GM18867 (cell line): Measurements from ENCODE around the gene ZNF467.

Experiments used
- ATAC-seq: cut with Tn5 transposase; IDR thresholded peaks from one replicate; pipeline ENCODE4 v1.9.1; 2021; ENCODE audit warnings: mild to moderate bottlenecking, moderate library complexity; ENCODE audit not compliant: unreplicated experiment

ZNF467 gene

GRCh38 chr7:149751043-149751775, 22.2 kb downstream of the ZNF467 start:
- no peak for ATAC-seq

- ATAC-seq = no peak
Measured at GRCh38 chr7:149750122-149750845, 23.1 kb downstream of the ZNF467 start.

GRCh38 chr7:149748076-149748874, 25.1 kb downstream of the ZNF467 start:
- no peak for ATAC-seq

- ATAC-seq = no peak
Measured at GRCh38 chr7:149743476-149744255, 29.7 kb downstream of the ZNF467 start.

- peak; percentile 81 for ATAC-seq
Measured at GRCh38 chr7:149742075-149742701, 31.2 kb downstream of the ZNF467 start.

- no peak for ATAC-seq
Measured at GRCh38 chr7:149741629-149742028, 31.8 kb downstream of the ZNF467 start.

GRCh38 chr7:149736478-149737360, 36.7 kb downstream of the ZNF467 start:
- no peak for ATAC-seq

- ATAC-seq = no peak
Measured at GRCh38 chr7:149735779-149736477, 37.5 kb downstream of the ZNF467 start.

GRCh38 chr7:149735181-149735602, 38.2 kb downstream of the ZNF467 start:
- ATAC-seq = no peak

GRCh38 chr7:149734791-149735075, 38.7 kb downstream of the ZNF467 start:
- no peak for ATAC-seq

- ATAC-seq = no peak
Measured at GRCh38 chr7:149733924-149734790, 39.2 kb downstream of the ZNF467 start.

- no peak for ATAC-seq
Measured at GRCh38 chr7:149733131-149733923, 40.1 kb downstream of the ZNF467 start.

- ATAC-seq = no peak
Measured at GRCh38 chr7:149732611-149733010, 40.8 kb downstream of the ZNF467 start.

- no peak for ATAC-seq
Measured at GRCh38 chr7:149732111-149732561, 41.3 kb downstream of the ZNF467 start.

- ATAC-seq = no peak
Measured at GRCh38 chr7:149731207-149731955, 42.0 kb downstream of the ZNF467 start.
